Measurements from ENCODE around the gene SH3GL1. TPM values are rescaled to one million over a fixed set of nuclear protein-coding genes. Genes with fewer than 3 reads are reported as not detected.

SH3GL1 gene
- total and polyA plus RNA-seq, 2 experiments from 2014 or later: 92.8 to 97.9 TPM

DNA sequence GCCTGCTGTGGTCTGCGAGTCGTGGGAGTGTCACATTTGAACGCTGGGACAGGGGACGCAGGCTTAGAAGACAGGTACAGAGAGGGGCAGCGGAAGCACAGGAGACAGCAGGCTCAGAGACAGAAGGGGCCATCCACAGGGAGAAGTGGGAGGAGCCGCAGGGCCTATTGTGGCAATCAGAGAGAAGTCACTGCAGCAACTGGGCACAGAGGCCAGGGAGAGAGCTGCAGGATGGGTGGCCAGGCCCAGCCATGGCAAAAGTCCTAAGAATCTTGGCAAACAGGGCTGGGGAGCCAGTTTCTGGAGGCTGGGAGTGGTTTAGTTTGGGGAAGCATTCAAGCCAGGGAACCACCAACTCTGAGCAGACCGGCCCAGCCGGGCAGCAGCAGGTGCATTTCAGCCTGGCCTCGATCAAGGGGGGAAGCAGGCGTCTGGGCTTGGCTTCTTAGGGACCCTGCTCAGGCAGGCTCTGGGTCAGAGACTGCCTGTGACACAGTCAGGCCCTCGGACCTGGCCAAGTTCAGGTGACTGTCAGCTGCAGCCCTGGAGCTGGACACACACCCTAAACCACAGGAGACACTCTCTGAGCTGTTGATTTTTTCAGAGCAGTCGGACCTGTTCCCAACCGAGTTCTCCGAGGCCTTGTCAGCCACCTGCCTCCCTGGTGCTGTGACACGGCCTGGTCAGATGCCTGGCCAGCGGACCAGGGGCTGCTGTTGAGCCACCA is 11.8 kb downstream of the SH3GL1 start:
- Histone ChIP-seq H3K4me1 (ENCODE audit: low read depth) (peaks cover 44% of the 10 kb centered on the region), H3K27me3 (no peaks in the 10 kb centered on the region), H3K4me3 (no peak overlapping the region), H3K27ac (peak overlapping the region; percentile 96), H3K36me3 (peaks cover 2% of the 10 kb centered on the region), H3K9me3 (ENCODE audit: low read depth) (no peaks in the 10 kb centered on the region)
- DNase-seq (ENCODE audit: low read depth in 1 of 2, low spot score in 1 of 2): no peak
- TF ChIP-seq, protein P1, sequence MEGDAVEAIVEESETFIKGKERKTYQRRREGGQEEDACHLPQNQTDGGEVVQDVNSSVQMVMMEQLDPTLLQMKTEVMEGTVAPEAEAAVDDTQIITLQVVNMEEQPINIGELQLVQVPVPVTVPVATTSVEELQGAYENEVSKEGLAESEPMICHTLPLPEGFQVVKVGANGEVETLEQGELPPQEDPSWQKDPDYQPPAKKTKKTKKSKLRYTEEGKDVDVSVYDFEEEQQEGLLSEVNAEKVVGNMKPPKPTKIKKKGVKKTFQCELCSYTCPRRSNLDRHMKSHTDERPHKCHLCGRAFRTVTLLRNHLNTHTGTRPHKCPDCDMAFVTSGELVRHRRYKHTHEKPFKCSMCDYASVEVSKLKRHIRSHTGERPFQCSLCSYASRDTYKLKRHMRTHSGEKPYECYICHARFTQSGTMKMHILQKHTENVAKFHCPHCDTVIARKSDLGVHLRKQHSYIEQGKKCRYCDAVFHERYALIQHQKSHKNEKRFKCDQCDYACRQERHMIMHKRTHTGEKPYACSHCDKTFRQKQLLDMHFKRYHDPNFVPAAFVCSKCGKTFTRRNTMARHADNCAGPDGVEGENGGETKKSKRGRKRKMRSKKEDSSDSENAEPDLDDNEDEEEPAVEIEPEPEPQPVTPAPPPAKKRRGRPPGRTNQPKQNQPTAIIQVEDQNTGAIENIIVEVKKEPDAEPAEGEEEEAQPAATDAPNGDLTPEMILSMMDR (IDR thresholded peaks at IDR 0.05; ENCODE audit: low read depth, low read length): no peak

DNA sequence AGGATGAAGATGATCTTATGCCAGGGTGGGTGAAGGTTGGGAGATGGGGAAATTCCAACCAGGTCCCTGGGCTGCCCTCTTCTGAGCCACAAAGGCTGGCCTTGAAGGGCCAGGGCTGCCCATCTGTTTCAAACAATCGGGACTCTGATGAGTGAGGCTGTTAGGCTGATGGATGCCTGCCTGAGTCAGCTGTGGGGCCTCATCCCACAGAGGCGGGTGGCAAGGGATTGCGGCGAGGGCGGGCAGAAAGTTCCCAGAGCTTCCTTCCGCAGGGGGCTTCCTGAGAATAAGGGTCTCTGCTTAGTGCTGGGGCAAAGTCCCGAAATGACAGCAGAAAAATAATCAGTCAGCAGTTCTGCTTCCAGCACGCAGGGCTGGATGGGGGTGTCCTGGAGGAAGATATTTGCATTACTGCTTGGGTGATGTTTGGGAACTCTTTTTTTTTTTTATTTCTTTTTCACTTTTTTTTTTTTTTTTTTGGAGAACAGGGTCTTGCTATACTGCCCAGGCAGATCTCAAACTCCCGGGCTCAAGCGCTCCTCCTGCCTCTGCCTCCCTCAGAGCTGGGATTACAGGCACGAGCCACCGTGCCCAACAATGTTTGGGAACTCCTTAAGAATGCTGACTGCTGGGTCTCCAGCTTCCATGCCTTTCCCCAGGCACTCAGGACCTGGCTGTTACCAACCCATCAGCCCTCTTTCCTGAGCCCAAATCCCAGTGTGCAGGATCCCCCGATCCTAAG is 14.1 kb downstream of the SH3GL1 start:
- no peaks in the 10 kb centered on the region for H3K9me3 ChIP-seq (ENCODE audit: low read depth)
- TF ChIP-seq, protein P1 (IDR thresholded peaks at IDR 0.05; ENCODE audit: low read depth, low read length): no peak
- no peak overlapping the region for H3K4me3 ChIP-seq
- H3K27me3 ChIP-seq: no peaks in the 10 kb centered on the region
- H3K36me3 ChIP-seq: peaks cover 2% of the 10 kb centered on the region
- peaks cover 30% of the 10 kb centered on the region for H3K4me1 ChIP-seq (ENCODE audit: low read depth)
- H3K27ac ChIP-seq: no peak overlapping the region
- DNase-seq (ENCODE audit: low read depth in 1 of 2, low spot score in 1 of 2): no peak

DNA sequence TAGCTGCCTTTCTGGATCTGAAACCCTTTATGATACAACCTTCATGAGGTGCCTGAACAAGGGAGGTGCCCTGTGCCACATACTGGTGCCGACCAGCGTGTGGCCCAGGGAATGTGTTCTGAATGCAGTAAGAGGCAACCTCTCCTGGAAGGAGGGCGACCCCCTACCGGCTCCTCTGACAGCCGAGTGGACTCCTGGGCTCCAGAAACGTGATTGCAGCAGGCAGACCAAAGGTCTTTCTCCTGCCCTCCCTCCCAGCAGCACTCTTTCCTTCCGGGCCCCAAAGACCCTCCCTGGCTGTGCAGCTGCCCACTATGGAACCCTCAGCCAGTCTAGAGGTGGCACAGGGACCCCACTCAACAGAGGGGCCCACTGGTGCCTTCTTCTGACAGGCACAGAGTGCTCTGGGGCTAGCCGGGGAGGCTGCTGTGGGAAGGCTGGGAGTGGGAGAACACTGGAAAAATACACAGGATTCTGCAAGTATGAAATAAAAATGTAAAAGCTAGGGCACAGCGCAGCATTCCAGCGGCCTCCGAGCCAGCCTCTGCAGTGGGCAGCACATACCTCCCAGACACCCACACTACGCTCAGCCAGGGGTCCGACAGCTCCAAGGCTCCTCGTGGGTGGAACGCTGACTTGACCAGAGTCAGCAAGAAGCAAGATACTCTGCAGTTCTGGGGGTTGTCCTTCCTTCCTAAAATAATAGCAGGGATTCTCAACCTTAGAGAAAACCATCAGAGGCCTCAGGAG is 14.9 kb downstream of the SH3GL1 start:
- TF ChIP-seq, protein P1 (IDR thresholded peaks at IDR 0.05; ENCODE audit: low read depth, low read length): no peak
- H3K27me3 ChIP-seq: no peaks in the 10 kb centered on the region
- H3K36me3 ChIP-seq: peaks cover 2% of the 10 kb centered on the region
- no peak for DNase-seq (ENCODE audit: low read depth in 1 of 2, low spot score in 1 of 2)
- no peak overlapping the region for H3K27ac ChIP-seq
- H3K9me3 ChIP-seq (ENCODE audit: low read depth): no peaks in the 10 kb centered on the region
- H3K4me1 ChIP-seq (ENCODE audit: low read depth): peaks cover 23% of the 10 kb centered on the region
- H3K4me3 ChIP-seq: no peak overlapping the region

DNA sequence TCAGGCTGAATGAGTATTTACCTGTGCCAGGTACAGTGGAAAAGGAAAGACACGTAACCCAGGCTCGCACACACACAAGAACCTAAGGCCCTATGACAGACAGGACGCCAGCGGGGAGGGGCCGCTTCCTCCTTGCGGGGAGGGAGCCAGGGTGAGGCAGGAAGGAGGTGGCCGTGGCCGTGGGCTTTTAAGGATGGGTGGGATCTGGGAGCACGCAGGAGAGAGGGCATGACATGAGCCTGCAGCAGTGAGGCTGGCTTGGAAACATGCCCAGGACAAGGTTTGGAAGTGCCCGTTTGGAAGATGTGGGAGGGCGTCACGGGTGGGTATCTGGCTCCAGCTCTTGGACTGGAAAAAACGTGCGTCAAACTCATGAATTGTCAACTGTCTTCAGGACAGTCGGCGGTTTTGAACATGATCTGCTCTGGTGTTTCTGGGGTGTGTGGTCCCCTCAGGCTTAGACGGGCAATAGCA is 20.1 kb downstream of the SH3GL1 start:
- DNase-seq (ENCODE audit: low read depth in 1 of 2, low spot score in 1 of 2): no peak
- peaks cover 15% of the 10 kb centered on the region for H3K4me1 ChIP-seq (ENCODE audit: low read depth)
- H3K36me3 ChIP-seq: no peaks in the 10 kb centered on the region
- H3K27ac ChIP-seq: no peak overlapping the region
- H3K4me3 ChIP-seq: no peak overlapping the region
- TF ChIP-seq, protein P1 (IDR thresholded peaks at IDR 0.05; ENCODE audit: low read depth, low read length): no peak
- no peaks in the 10 kb centered on the region for H3K9me3 ChIP-seq (ENCODE audit: low read depth)
- H3K27me3 ChIP-seq: no peaks in the 10 kb centered on the region

DNA sequence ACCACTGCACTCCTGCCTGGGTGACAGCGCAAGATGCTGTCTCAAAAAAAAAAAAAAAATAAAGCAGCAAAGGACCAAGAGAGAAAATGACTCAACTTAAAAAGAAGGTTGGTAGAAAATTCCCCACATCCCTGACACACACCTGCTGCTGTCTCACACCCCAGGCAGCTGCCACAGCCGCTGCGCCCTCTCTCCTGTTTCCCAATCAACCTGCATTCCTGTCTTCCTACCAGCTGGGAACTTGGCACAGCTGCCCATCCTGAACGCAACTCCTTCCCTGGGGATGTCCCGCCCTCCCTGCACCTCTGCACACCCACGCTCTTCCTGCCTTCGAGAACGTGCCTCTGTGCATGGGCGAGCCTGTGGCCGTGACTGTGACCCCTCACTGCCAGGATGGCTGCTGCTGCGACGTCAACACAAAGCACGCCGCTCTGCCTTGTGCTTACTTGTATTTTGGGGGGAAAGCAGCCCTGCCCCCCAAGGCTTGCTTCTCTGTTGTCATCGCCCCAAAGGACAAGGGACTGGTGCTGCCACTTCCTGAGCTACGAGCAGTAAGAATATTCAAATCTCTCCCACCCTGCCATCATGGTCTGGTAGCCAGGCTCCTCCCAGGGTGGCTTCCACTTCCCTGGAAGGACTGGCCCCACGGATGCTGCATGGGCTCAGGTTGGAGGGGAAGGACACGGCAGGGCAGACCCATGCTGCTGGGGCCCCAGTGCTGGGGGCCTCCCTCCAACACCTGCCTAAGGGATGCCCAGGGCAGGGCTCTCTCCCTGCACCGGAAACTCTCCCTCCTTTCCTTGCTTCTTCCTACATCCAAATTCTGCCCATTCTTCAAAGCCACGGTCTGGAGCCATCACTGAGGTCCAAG is 20.7 kb downstream of the SH3GL1 start:
- TF ChIP-seq, protein P1 (IDR thresholded peaks at IDR 0.05; ENCODE audit: low read depth, low read length): no peak
- no peak overlapping the region for H3K27ac ChIP-seq

More for the DNA sequence above, 20.7 kb downstream of the SH3GL1 start:
- H3K9me3 ChIP-seq (ENCODE audit: low read depth): no peaks in the 10 kb centered on the region
- H3K27me3 ChIP-seq: no peaks in the 10 kb centered on the region
- no peaks in the 10 kb centered on the region for H3K36me3 ChIP-seq
- DNase-seq (ENCODE audit: low read depth in 1 of 2, low spot score in 1 of 2): peak in 1 of 2 donors; percentile 63
- H3K4me3 ChIP-seq: no peak overlapping the region
- H3K4me1 ChIP-seq (ENCODE audit: low read depth): peaks cover 22% of the 10 kb centered on the region

Measured in cardiac muscle cell (in vitro differentiated cells and primary cell).